ENCODE data around the gene LGALS4. TPM values are rescaled to one million over a fixed set of nuclear protein-coding genes. Genes with fewer than 3 reads are reported as not detected.
"Not testable (repeated sequence)": the region's sequence is repeated elsewhere in the genome, so short reads cannot be mapped to it uniquely, and the experiment has no call there.

LGALS4 gene
- polyA plus RNA-seq, 1 of the 3 experiments (the other 2 are of a cell fraction) = 0.21 TPM

DNA sequence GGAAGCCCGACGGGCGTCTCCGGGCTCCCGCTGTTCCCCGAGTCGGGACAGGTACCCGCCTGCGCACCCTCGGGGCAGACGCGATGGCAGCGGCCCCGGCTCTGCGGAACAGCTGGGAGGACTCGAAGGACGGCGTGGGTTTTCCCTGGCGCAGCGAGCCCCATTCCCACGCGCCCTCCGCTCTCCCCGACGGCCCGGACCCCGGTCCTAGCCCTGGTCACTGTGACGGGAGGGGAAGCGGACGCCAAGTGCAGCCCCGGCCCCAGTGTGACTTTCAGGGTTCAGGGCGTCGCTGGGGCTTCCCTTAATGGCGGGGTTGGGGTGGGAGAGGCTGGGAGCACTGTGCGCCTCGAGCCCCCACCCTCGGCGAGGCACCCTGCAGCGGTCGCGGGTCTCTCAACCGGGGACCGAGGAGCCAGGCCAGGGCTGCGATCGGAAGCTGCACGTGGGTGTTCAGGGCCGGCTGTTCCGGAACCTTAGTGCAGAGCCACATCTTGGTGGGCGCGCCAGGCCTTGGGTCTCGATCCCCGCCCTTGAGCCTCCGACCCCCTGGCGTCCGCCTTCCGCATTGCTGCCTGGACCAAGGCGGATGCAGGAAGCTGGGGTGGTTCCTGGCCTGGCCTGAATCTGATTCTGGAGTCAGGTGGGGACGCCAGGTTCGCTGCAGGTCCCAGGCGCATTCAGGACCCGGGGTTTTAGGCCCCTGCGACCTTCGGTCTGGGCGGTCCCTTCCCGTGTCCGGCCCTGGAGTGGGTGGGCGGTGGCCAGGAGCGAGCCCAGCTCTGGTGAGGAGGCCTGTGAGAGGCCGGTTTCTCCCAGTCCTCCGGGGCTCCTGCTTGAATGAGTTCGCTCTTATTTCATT lies 20.3 kb downstream of the LGALS4 start:
- POLR2A ChIA-PET = no interaction called here
- no peak overlapping the region for H3K27ac ChIP-seq (ENCODE audit: low read depth in 2 of 2, low read length in 1 of 2)

DNA sequence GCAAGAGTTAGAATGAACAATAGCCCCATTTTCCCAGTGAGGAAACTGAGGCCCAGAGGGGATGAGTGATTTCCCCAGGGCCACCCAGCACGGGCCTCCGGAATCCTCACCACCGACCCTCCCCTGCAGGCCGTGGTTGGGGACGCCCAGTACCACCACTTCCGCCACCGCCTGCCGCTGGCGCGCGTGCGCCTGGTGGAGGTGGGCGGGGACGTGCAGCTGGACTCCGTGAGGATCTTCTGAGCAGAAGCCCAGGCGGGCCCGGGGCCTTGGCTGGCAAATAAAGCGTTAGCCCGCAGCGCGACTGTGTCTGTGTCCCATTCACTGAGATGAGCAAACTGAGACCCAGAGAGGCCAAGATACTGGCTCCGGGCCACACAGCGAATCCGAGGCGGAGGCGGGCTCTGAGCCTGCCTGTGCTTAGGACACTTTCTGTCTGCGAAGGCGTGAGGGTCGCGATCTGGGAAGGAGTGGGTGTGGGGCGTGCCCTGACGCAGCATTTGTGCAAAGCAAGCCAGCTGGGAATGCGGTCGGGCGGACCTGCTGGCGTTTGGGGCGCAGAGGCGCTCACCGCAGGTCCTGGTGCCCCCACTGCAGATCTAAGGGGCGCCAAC lies 21.2 kb downstream of the LGALS4 start:
- H3K27ac ChIP-seq (ENCODE audit: low read depth in 2 of 2, low read length in 1 of 2); H3K36me3 ChIP-seq (replicated peaks in 1 of 2; ENCODE audit: control insufficient read depth in 1 of 2, insufficient read depth in 2 of 2, low read length in 1 of 2); H3K79me2 ChIP-seq (ENCODE audit: insufficient read depth); H3K9me3 ChIP-seq; H3K4me1 ChIP-seq (ENCODE audit: control insufficient read depth in 1 of 2, insufficient read depth in 2 of 2, low read depth in 1 of 2, low read length in 1 of 2); H3K9ac ChIP-seq; CTCF ChIA-PET; POLR2A ChIA-PET; H3K27me3 ChIP-seq (ENCODE audit: insufficient read depth); H3K4me3 ChIP-seq (ENCODE audit: low read depth in 2 of 2, low read length in 1 of 2); H2AFZ ChIP-seq (ENCODE audit: low read depth); DNase-seq; H3F3A ChIP-seq (replicated peaks; ENCODE audit: insufficient read depth); H3K9me2 ChIP-seq; H3K4me2 ChIP-seq; H4K20me1 ChIP-seq (ENCODE audit: insufficient read depth): not testable (repeated sequence)
- no CpG with 5 or more reads among the region's 40 CpGs for WGBS (ENCODE audit: low lambda C conversion rate)

More for the DNA sequence above, 20.3 kb downstream of the LGALS4 start:
- no peaks in the 10 kb centered on the region for H4K20me1 ChIP-seq (ENCODE audit: insufficient read depth)
- TF ChIP-seq, protein P1, sequence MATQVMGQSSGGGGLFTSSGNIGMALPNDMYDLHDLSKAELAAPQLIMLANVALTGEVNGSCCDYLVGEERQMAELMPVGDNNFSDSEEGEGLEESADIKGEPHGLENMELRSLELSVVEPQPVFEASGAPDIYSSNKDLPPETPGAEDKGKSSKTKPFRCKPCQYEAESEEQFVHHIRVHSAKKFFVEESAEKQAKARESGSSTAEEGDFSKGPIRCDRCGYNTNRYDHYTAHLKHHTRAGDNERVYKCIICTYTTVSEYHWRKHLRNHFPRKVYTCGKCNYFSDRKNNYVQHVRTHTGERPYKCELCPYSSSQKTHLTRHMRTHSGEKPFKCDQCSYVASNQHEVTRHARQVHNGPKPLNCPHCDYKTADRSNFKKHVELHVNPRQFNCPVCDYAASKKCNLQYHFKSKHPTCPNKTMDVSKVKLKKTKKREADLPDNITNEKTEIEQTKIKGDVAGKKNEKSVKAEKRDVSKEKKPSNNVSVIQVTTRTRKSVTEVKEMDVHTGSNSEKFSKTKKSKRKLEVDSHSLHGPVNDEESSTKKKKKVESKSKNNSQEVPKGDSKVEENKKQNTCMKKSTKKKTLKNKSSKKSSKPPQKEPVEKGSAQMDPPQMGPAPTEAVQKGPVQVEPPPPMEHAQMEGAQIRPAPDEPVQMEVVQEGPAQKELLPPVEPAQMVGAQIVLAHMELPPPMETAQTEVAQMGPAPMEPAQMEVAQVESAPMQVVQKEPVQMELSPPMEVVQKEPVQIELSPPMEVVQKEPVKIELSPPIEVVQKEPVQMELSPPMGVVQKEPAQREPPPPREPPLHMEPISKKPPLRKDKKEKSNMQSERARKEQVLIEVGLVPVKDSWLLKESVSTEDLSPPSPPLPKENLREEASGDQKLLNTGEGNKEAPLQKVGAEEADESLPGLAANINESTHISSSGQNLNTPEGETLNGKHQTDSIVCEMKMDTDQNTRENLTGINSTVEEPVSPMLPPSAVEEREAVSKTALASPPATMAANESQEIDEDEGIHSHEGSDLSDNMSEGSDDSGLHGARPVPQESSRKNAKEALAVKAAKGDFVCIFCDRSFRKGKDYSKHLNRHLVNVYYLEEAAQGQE (IDR thresholded peaks at IDR 0.05; ENCODE audit: low read depth, low read length) = no peak
- TF ChIP-seq TCF12 (IDR thresholded peaks at IDR 0.05) (no peak), EP300 (IDR thresholded peaks at IDR 0.05; ENCODE audit: borderline replicate concordance in 1 of 2, low read depth in 1 of 2, low read length in 1 of 2) (no peak), MEF2A (IDR thresholded peaks at IDR 0.05; ENCODE audit: borderline replicate concordance, low read depth) (no peak), FOXJ3 (CRISPR knock-in tag; IDR thresholded peaks at IDR 0.05) (no peak), FOSL2 (IDR thresholded peaks at IDR 0.05; ENCODE audit: borderline replicate concordance, low read depth) (no peak), RXRA (IDR thresholded peaks at IDR 0.05; ENCODE audit: borderline replicate concordance, low read depth) (no peak), RAD21 (IDR thresholded peaks at IDR 0.05; ENCODE audit: low read length) (no peak), RCOR1 (IDR thresholded peaks at IDR 0.05; ENCODE audit: low read length) (no peak), NFIC (IDR thresholded peaks at IDR 0.05; ENCODE audit: borderline replicate concordance) (no peak)
- TF ChIP-seq, protein P2, sequence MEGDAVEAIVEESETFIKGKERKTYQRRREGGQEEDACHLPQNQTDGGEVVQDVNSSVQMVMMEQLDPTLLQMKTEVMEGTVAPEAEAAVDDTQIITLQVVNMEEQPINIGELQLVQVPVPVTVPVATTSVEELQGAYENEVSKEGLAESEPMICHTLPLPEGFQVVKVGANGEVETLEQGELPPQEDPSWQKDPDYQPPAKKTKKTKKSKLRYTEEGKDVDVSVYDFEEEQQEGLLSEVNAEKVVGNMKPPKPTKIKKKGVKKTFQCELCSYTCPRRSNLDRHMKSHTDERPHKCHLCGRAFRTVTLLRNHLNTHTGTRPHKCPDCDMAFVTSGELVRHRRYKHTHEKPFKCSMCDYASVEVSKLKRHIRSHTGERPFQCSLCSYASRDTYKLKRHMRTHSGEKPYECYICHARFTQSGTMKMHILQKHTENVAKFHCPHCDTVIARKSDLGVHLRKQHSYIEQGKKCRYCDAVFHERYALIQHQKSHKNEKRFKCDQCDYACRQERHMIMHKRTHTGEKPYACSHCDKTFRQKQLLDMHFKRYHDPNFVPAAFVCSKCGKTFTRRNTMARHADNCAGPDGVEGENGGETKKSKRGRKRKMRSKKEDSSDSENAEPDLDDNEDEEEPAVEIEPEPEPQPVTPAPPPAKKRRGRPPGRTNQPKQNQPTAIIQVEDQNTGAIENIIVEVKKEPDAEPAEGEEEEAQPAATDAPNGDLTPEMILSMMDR (IDR thresholded peaks at IDR 0.05) = no peak
- H3K9ac ChIP-seq = no peak overlapping the region
- no peak overlapping the region for H3K4me2 ChIP-seq
- H3K9me2 ChIP-seq = no peaks in the 10 kb centered on the region
- H3K36me3 ChIP-seq (replicated peaks in 1 of 2; ENCODE audit: control insufficient read depth in 1 of 2, insufficient read depth in 2 of 2, low read length in 1 of 2) = no peaks in the 10 kb centered on the region
- CTCF ChIA-PET = no interaction called here
- H3F3A ChIP-seq (replicated peaks; ENCODE audit: insufficient read depth) = no peaks in the 10 kb centered on the region
- no peak overlapping the region for H2AFZ ChIP-seq (ENCODE audit: low read depth)
- no peak for DNase-seq
- no peaks in the 10 kb centered on the region for H3K27me3 ChIP-seq (ENCODE audit: insufficient read depth)
- no peaks in the 10 kb centered on the region for H3K4me1 ChIP-seq (ENCODE audit: control insufficient read depth in 1 of 2, insufficient read depth in 2 of 2, low read depth in 1 of 2, low read length in 1 of 2)
- 83% methylated on average over 22 of the region's 71 CpGs for WGBS (ENCODE audit: low lambda C conversion rate)
- H3K4me3 ChIP-seq (ENCODE audit: low read depth in 2 of 2, low read length in 1 of 2) = no peak overlapping the region
- H3K9me3 ChIP-seq = no peaks in the 10 kb centered on the region
- no peaks in the 10 kb centered on the region for H3K79me2 ChIP-seq (ENCODE audit: insufficient read depth)

DNA sequence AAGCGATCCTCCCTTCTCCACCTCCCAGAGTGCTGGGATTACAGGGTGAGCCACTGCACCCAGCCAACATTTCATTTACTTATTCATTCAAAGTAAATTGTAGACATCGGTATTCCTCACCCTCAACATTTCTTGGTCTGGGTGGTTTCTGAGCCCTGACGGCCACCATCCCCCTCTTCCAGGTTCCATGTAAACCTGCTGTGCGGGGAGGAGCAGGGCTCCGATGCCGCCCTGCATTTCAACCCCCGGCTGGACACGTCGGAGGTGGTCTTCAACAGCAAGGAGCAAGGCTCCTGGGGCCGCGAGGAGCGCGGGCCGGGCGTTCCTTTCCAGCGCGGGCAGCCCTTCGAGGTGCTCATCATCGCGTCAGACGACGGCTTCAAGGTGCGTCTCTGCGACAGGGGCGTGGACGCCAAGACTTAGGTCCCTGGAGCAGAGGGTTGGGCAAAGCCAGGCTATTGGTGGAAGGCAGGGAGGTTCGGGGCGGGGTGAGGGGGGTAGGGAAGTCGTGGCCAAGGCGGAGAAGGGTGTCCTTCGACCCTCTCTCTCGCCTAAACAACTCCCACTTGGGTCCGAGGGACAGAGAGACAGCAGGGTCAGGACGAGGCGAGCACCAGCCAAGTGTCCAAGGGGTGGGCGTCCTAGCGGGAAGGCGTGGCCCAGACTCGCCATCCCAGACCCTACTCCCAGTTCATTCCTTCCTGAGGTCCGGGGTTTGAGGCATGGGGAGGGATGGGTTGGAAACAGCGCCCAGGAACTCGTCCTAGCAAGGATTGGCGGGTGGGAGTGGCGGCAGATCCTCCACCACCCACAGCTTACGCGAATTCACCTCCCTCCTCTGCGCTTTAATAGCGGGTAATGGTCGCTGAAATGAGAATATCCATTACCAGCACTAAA lies 22.0 kb downstream of the LGALS4 start:
- POLR2A ChIA-PET; H3K9me2 ChIP-seq; H3K27me3 ChIP-seq (ENCODE audit: insufficient read depth); H4K20me1 ChIP-seq (ENCODE audit: insufficient read depth); H3K9me3 ChIP-seq; H3K36me3 ChIP-seq (replicated peaks in 1 of 2; ENCODE audit: control insufficient read depth in 1 of 2, insufficient read depth in 2 of 2, low read length in 1 of 2); DNase-seq; CTCF ChIA-PET; H2AFZ ChIP-seq (ENCODE audit: low read depth); H3K79me2 ChIP-seq (ENCODE audit: insufficient read depth); H3F3A ChIP-seq (replicated peaks; ENCODE audit: insufficient read depth); H3K27ac ChIP-seq (ENCODE audit: low read depth in 2 of 2, low read length in 1 of 2); H3K9ac ChIP-seq; H3K4me1 ChIP-seq (ENCODE audit: control insufficient read depth in 1 of 2, insufficient read depth in 2 of 2, low read depth in 1 of 2, low read length in 1 of 2); H3K4me3 ChIP-seq (ENCODE audit: low read depth in 2 of 2, low read length in 1 of 2); H3K4me2 ChIP-seq: not testable (repeated sequence)
- WGBS (ENCODE audit: low lambda C conversion rate) = 90% methylated on average over 13 of the region's 49 CpGs
